Measurements from ENCODE around the gene SLC26A1. TPM values are rescaled to one million over a fixed set of nuclear protein-coding genes. Genes with fewer than 3 reads are reported as not detected.

SLC26A1 gene
- polyA plus RNA-seq, 4 donors: 6.7 to 17.3 (median 13.6) TPM

DNA sequence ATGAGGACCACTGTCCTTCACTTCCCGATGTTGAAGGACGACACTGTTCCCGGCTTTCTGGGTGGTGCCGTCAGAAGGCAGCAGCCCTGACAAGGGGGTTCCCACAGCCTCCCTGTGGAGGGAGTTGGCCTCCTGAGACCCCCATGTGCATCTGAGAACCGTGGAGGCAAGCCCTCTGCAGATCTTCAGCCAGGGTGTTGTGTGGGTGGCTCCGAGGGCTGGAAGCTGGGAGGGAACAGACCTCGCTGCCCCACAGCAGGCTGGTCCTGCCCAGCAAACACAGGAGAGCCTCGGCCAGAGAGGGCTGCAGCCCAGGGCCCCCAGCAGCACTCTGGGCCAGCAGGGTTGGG, 36.0 kb downstream of the SLC26A1 start:
- DNase-seq (ENCODE audit: low read depth in 4 of 4, low spot score in 2 of 4): no peak

DNA sequence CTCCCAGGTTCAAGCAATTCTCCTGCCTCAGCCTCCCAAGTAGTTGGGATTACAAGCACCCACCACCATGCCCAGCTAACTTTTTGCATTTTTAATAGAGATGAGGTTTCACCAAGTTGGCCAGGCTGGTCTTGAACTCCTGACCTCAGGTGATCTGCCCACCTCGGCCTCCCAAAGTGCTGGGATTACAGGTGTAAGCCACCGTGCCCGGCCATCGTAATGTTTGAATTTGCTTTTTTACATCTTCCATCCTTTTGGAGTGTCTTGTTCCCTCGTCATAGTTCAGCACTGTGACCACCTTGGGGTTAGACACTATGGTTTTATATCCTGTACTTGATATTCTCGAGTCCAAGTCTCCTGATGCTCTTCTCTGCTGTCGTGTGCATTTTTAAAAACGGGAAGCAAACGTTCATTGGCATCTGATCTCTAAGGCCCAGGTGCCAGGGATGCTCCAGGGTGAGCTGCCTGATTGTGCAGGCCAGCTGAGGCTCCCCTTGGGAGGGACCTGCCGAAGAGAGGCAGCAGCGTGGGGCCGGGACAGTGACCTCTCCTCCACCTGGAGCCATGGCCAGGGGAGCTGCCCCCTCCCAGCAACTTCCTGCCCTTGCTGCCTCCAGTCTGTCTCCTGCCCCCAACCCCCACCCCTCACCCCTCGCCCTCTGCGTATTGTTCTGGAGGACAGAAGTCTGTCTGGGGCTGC, 36.5 kb downstream of the SLC26A1 start:
- no peak for DNase-seq (ENCODE audit: low read depth in 4 of 4, low spot score in 2 of 4)

- no peak for DNase-seq (ENCODE audit: low read depth in 4 of 4, low spot score in 2 of 4)
Measured at GRCh38 chr4:955931-956381, 37.2 kb downstream of the SLC26A1 start.

GRCh38 chr4:955161-955921, 37.9 kb downstream of the SLC26A1 start:
- DNase-seq (ENCODE audit: low read depth in 4 of 4, low spot score in 2 of 4): no peak

- no peak for DNase-seq (ENCODE audit: low read depth in 4 of 4, low spot score in 2 of 4)
Measured at GRCh38 chr4:954211-955020, 38.8 kb downstream of the SLC26A1 start.

GRCh38 chr4:953574-953915, 39.7 kb downstream of the SLC26A1 start:
- no peak for DNase-seq (ENCODE audit: low read depth in 4 of 4, low spot score in 2 of 4)

DNA sequence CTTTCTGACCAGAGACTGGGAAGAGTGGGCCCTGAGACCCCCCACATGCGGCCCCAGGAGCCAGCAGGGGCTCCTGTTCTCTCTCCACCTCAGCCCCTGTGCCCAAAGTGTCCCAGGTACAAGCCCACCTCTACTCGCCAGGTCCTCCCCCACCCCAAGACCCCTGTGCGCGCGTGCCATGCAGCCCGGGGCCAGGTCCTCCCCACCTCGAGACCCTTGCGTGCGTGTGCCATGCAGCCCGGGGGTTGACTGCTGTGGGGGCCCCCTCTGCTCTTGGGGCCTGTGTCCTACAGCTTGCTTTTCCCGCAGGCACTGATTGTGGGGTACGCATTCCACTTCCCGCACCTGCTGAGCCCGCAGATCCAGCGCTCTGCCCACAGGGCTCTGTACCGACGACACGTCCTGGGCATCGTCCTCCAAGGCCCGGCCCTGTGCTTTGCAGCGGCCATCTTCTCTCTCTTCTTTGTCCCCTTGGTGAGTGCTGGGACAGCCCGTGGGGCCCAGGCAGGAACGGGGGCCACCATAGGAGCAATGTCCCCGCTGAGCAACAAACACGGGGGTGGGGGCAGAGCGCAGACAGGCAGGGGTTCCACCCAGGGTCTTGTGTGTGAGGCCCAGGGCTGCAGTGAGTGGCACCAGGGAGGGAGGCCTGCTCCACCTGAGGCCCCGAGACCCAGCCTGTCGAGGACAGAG, 40.2 kb downstream of the SLC26A1 start:
- DNase-seq (ENCODE audit: low read depth in 4 of 4, low spot score in 2 of 4): no peak

DNA sequence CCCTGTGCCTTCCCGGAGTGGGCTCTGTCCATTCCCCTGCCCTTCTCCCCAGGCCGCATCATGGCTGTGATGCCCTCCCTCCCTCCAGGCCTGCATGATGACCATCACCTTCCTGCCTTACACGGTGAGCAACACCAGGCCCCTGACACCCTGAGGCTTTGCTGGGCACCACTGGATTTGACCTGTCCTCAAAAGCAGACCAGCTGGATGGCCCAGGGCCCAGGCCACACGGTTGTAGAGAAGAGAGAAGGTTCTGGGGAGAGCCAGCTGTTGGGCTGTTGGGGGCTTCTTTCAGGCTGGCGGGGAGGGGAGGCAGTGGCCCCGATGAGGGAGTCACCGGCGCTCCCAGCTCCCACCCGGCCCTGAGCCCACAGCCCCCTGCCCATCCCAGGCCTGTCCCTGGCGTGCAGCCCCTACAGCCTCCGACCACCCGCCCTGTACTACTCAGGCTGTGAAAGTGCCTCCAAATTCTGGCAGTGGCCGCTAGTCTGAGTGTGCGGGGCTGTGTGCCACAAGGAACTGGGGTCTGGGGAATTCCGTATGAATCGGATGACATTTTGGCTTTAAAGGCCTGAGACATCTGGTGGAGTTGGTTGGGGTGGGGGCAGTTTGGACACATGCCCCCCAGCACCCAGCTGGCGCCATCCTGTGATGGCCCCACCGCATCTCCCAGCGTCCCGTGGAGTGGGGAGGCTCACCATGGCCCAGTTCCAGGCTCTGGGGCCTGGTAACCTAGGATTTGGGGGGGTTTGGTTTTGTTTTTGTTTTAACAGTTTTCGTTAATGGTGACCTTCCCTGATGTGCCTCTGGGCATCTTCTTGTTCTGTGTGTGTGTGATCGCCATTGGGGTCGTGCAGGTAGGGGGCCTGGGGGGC, 41.4 kb downstream of the SLC26A1 start:
- no peak for DNase-seq (ENCODE audit: low read depth in 4 of 4, low spot score in 2 of 4)

- DNase-seq (ENCODE audit: low read depth in 4 of 4, low spot score in 2 of 4): no peak
Measured at GRCh38 chr4:951186-951585, 42.0 kb downstream of the SLC26A1 start.

- DNase-seq (ENCODE audit: low read depth in 4 of 4, low spot score in 2 of 4): no peak
Measured at GRCh38 chr4:950136-951020, 42.8 kb downstream of the SLC26A1 start.

GRCh38 chr4:949656-950055, 43.5 kb downstream of the SLC26A1 start:
- DNase-seq (ENCODE audit: low read depth in 4 of 4, low spot score in 2 of 4): no peak

DNA sequence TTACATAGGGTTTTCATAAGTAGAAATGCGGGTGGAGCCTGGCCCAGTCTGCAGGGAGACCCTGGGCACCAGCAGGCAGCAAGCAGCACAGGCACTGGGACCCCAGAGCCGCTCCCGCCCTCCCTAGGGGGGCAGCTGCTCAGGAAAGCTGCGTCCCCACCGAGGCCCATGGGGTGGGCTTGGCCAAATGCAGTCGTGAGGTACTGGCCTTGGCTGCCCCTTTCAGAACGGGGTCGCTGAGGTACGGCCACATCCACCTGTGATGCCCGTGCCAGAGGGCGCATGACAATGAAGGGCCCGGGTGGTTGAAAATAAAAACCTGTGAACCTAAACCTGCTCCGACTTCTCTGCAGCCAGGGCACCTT, 44.3 kb downstream of the SLC26A1 start:
- DNase-seq (ENCODE audit: low read depth in 4 of 4, low spot score in 2 of 4): no peak

DNA sequence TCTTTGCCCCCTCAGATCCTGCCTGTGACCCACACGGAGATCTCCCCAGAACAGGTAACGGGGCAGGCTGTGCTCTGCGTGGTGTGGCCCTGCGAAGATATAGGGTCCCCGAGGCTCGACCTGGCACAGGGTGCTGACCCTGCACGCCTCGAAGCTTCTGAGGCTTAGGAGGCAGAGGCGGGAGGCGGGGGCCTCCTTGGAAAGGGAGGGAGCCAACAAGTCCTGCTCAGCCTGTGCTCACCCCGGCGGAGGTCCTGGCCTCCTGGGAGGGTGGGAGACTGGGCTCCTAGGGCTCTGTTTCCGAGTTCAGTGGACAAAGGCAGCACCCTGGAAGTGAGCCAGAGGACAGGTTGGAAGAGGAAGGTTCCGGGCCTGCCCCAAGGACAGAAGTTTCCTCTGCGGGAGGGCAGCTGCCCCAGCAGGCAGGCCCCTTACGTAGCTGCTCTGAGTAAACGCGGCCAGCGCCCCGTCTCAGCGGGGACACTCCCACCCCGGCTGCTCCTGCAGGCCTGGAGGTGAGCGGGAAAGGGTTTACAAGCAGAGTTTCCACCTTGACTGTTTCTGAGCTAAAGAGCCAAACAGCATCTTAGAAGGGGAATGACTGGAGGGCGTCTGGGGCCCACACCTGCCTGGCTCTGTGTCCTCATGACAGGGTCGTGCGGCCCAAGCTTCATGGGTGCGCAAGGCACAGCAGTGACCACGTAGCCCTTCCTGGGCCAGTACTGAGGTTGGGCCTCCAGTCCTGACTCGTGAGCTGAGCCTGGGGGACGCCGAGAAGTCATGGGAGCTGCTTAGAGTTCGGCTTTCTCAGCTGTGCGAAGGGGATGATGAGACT, 44.9 kb downstream of the SLC26A1 start:
- DNase-seq (ENCODE audit: low read depth in 4 of 4, low spot score in 2 of 4): no peak

DNA sequence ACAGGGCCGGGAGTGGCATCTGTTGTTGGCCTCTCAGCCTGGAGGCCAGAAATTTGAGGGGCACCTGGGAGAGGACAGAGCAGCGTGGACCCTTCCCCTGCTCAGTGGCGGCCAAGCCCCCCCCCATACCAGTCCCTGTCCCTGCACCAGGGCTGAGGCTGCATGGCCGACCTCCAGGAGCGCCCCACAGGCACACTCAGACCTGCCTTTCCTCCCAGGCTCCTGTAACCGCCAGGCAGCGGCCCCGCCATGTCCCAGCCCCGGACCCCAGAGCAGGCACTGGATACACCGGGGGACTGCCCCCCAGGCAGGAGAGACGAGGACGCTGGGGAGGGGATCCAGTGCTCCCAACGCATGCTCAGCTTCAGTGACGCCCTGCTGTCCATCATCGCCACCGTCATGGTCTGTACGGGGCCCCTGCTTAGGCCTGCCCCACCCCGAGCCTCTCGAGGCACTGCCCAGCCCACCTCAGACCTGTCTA, 45.7 kb downstream of the SLC26A1 start:
- no peak for DNase-seq (ENCODE audit: low read depth in 4 of 4, low spot score in 2 of 4)

- no peak for DNase-seq (ENCODE audit: low read depth in 4 of 4, low spot score in 2 of 4)
Measured at GRCh38 chr4:946517-947471, 46.4 kb downstream of the SLC26A1 start.

DNA sequence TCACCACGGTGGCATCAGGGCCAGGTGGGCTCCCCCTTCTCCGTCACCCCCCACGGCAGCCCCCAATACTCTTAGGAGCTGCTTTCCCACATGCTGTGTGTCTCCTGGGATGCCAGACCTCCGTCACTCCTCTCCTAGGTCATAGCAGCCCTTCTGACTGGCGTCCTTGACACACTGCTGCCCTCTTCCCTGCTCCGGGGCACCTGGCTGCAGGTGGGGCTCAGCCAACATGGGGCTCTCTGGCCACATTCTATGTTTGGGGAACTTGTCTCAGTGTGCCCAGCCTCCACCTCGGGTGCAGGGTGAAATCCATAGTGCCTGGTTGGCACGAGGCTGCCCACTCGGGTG, 47.1 kb downstream of the SLC26A1 start:
- DNase-seq (ENCODE audit: low read depth in 4 of 4, low spot score in 2 of 4): no peak

All from left renal cortex interstitium (tissue), 4 donors.